HG03135 (cell line): ENCODE data around the gene DSCAML1.
A peak's percentile ranks its signal among the peaks of the same experiment; 100 is the strongest.
"Not testable (repeated sequence)": the region's sequence is repeated elsewhere in the genome, so short reads cannot be mapped to it uniquely, and the experiment has no call there.

Source experiments
- ATAC-seq: cut with Tn5 transposase; IDR thresholded peaks from one replicate; pipeline ENCODE4 v1.9.1; 2021; ENCODE audit warnings: mild to moderate bottlenecking, moderate library complexity; ENCODE audit not compliant: unreplicated experiment

DSCAML1 gene

GRCh38 chr11:117820071-117820470, 23.1 kb upstream of the DSCAML1 start:
- no peak for ATAC-seq

GRCh38 chr11:117819096-117820040, 22.4 kb upstream of the DSCAML1 start:
- no peak for ATAC-seq

- peak; percentile 22 for ATAC-seq
Observed at GRCh38 chr11:117818041-117818873, 21.2 kb upstream of the DSCAML1 start.

GRCh38 chr11:117817368-117818040, 20.5 kb upstream of the DSCAML1 start:
- ATAC-seq = peak; percentile 33

- no peak for ATAC-seq
Observed at GRCh38 chr11:117816846-117817367, 19.9 kb upstream of the DSCAML1 start.

- no peak for ATAC-seq
Observed at GRCh38 chr11:117816151-117816741, 19.2 kb upstream of the DSCAML1 start.

- peak; percentile 47 for ATAC-seq
Observed at GRCh38 chr11:117815262-117815803, 18.3 kb upstream of the DSCAML1 start.

GRCh38 chr11:117814766-117815261, 17.8 kb upstream of the DSCAML1 start:
- peak; percentile 40 for ATAC-seq

GRCh38 chr11:117814204-117814765, 17.3 kb upstream of the DSCAML1 start:
- ATAC-seq = peak; percentile 4

- ATAC-seq = not testable (repeated sequence)
Observed at GRCh38 chr11:117810056-117810451, 13.0 kb upstream of the DSCAML1 start.

- ATAC-seq = peak; percentile 58
Observed at GRCh38 chr11:117809236-117810055, 12.4 kb upstream of the DSCAML1 start.

GRCh38 chr11:117808784-117809183, 11.8 kb upstream of the DSCAML1 start:
- no peak for ATAC-seq

GRCh38 chr11:117807482-117808327, 10.7 kb upstream of the DSCAML1 start:
- ATAC-seq = no peak

GRCh38 chr11:117806846-117807245, 9.8 kb upstream of the DSCAML1 start:
- ATAC-seq = no peak

GRCh38 chr11:117805045-117805444, 8.0 kb upstream of the DSCAML1 start:
- no peak for ATAC-seq

GRCh38 chr11:117803896-117804295, 6.9 kb upstream of the DSCAML1 start:
- ATAC-seq = no peak

GRCh38 chr11:117799634-117800033, 2.6 kb upstream of the DSCAML1 start:
- ATAC-seq = no peak

GRCh38 chr11:117796456-117796871, 552 bp downstream of the DSCAML1 start:
- no peak for ATAC-seq
